Measurements from ENCODE around the gene CACNA1S. TPM values are rescaled to one million over a fixed set of nuclear protein-coding genes. Genes with fewer than 3 reads are reported as not detected.
A peak's percentile ranks its signal among the peaks of the same experiment; 100 is the strongest.

The CACNA1S gene
- total and polyA plus RNA-seq, 2 experiments from 2014 or later, result not detected

- Histone ChIP-seq H3K36me3 (ENCODE audit: low read depth) (no peaks in the 10 kb centered on the region), H3K9me2 (ENCODE audit: insufficient read depth) (no peaks in the 10 kb centered on the region), H3K9ac (no peak overlapping the region), H3K4me1 (ENCODE audit: insufficient read depth) (no peaks in the 10 kb centered on the region), H2AFZ (no peak overlapping the region), H3K4me3 (no peak overlapping the region), H3K27me3 (replicated peaks; ENCODE audit: insufficient read depth) (peaks cover 22% of the 10 kb centered on the region), H4K20me1 (ENCODE audit: insufficient read depth) (no peaks in the 10 kb centered on the region), H3K4me2 (ENCODE audit: unreplicated experiment) (no peak overlapping the region), H3K79me2 (ENCODE audit: insufficient read depth) (no peaks in the 10 kb centered on the region), H3K9me3 (ENCODE audit: low read depth) (no peaks in the 10 kb centered on the region), H3F3A (ENCODE audit: insufficient read depth) (no peaks in the 10 kb centered on the region), H3K27ac (no peak overlapping the region)
- peak; percentile 51 for DNase-seq
- 3 to 6% methylated on average over 10 of the region's 10 CpGs for WGBS, 2 experiments (ENCODE audit: low coverage in 1 of 2, low lambda C conversion rate in 2 of 2, missing lambda C conversion rate in 2 of 2)
- in situ Hi-C loops (cut with MboI), result no loop called here
- TF ChIP-seq EZH2 (IDR thresholded peaks at IDR 0.05; ENCODE audit: insufficient read depth, poor library complexity, severe bottlenecking) (no peak), EZH2phosphoT487 (IDR thresholded peaks at IDR 0.05; ENCODE audit: insufficient read depth, low read depth) (no peak)
Observed at GRCh38 chr1:201016211-201016651, 96.0 kb downstream of the CACNA1S start.

GRCh38 chr1:201015551-201016091 lies 96.6 kb downstream of the CACNA1S start:
- Histone ChIP-seq H3K9me2 (ENCODE audit: insufficient read depth) (no peaks in the 10 kb centered on the region), H3K4me3 (no peak overlapping the region), H3K36me3 (ENCODE audit: low read depth) (no peaks in the 10 kb centered on the region), H3K27me3 (replicated peaks; ENCODE audit: insufficient read depth) (peaks cover 22% of the 10 kb centered on the region), H4K20me1 (ENCODE audit: insufficient read depth) (no peaks in the 10 kb centered on the region), H3K4me2 (ENCODE audit: unreplicated experiment) (no peak overlapping the region), H3F3A (ENCODE audit: insufficient read depth) (no peaks in the 10 kb centered on the region), H3K9me3 (ENCODE audit: low read depth) (no peaks in the 10 kb centered on the region), H3K79me2 (ENCODE audit: insufficient read depth) (no peaks in the 10 kb centered on the region), H3K9ac (no peak overlapping the region), H2AFZ (no peak overlapping the region), H3K4me1 (ENCODE audit: insufficient read depth) (no peaks in the 10 kb centered on the region), H3K27ac (no peak overlapping the region)
- DNase-seq, result no peak
- 66 to 67% methylated on average over 5 of the region's 5 CpGs for WGBS, 2 experiments (ENCODE audit: low coverage in 1 of 2, low lambda C conversion rate in 2 of 2, missing lambda C conversion rate in 2 of 2)
- no peak for TF ChIP-seq EZH2phosphoT487 (IDR thresholded peaks at IDR 0.05; ENCODE audit: insufficient read depth, low read depth)
- no peak for TF ChIP-seq EZH2 (IDR thresholded peaks at IDR 0.05; ENCODE audit: insufficient read depth, poor library complexity, severe bottlenecking)
- in situ Hi-C loops (cut with MboI), result no loop called here

GRCh38 chr1:201014816-201015200 lies 97.4 kb downstream of the CACNA1S start:
- Histone ChIP-seq H4K20me1 (ENCODE audit: insufficient read depth) (no peaks in the 10 kb centered on the region), H3F3A (ENCODE audit: insufficient read depth) (no peaks in the 10 kb centered on the region), H3K79me2 (ENCODE audit: insufficient read depth) (no peaks in the 10 kb centered on the region), H3K27me3 (replicated peaks; ENCODE audit: insufficient read depth) (peaks cover 22% of the 10 kb centered on the region), H3K9ac (no peak overlapping the region), H3K9me2 (ENCODE audit: insufficient read depth) (no peaks in the 10 kb centered on the region), H2AFZ (no peak overlapping the region), H3K4me3 (no peak overlapping the region), H3K36me3 (ENCODE audit: low read depth) (no peaks in the 10 kb centered on the region), H3K9me3 (ENCODE audit: low read depth) (no peaks in the 10 kb centered on the region), H3K4me1 (ENCODE audit: insufficient read depth) (no peaks in the 10 kb centered on the region), H3K27ac (no peak overlapping the region), H3K4me2 (ENCODE audit: unreplicated experiment) (no peak overlapping the region)
- peak; percentile 29 for DNase-seq
- TF ChIP-seq EZH2phosphoT487 (IDR thresholded peaks at IDR 0.05; ENCODE audit: insufficient read depth, low read depth), result no peak
- no peak for TF ChIP-seq EZH2 (IDR thresholded peaks at IDR 0.05; ENCODE audit: insufficient read depth, poor library complexity, severe bottlenecking)
- WGBS, 2 experiments (ENCODE audit: low coverage in 1 of 2, low lambda C conversion rate in 2 of 2, missing lambda C conversion rate in 2 of 2), result 61 to 63% methylated on average over 3 of the region's 3 CpGs
- in situ Hi-C loops (cut with MboI), result no loop called here

- H2AFZ ChIP-seq, result no peak overlapping the region
Observed at GRCh38 chr1:201013991-201014815, 98.0 kb downstream of the CACNA1S start.

More at GRCh38 chr1:201013991-201014815, 98.0 kb downstream of the CACNA1S start:
- Histone ChIP-seq H4K20me1 (ENCODE audit: insufficient read depth) (no peaks in the 10 kb centered on the region), H3F3A (ENCODE audit: insufficient read depth) (no peaks in the 10 kb centered on the region), H3K36me3 (ENCODE audit: low read depth) (no peaks in the 10 kb centered on the region), H3K4me1 (ENCODE audit: insufficient read depth) (no peaks in the 10 kb centered on the region), H3K4me3 (no peak overlapping the region), H3K27ac (no peak overlapping the region), H3K27me3 (replicated peaks; ENCODE audit: insufficient read depth) (peaks cover 22% of the 10 kb centered on the region), H3K9me2 (ENCODE audit: insufficient read depth) (no peaks in the 10 kb centered on the region), H3K9ac (no peak overlapping the region), H3K79me2 (ENCODE audit: insufficient read depth) (no peaks in the 10 kb centered on the region), H3K9me3 (ENCODE audit: low read depth) (no peaks in the 10 kb centered on the region), H3K4me2 (ENCODE audit: unreplicated experiment) (peak overlapping the region; percentile 39)
- peak; percentile 38 for DNase-seq
- in situ Hi-C loops (cut with MboI), result no loop called here
- TF ChIP-seq EZH2 (IDR thresholded peaks at IDR 0.05; ENCODE audit: insufficient read depth, poor library complexity, severe bottlenecking), result no peak
- no peak for TF ChIP-seq EZH2phosphoT487 (IDR thresholded peaks at IDR 0.05; ENCODE audit: insufficient read depth, low read depth)
- 48 to 50% methylated on average over 33 of the region's 33 CpGs for WGBS, 2 experiments (ENCODE audit: low coverage in 1 of 2, low lambda C conversion rate in 2 of 2, missing lambda C conversion rate in 2 of 2)

All from GM23248 (cell line).